ENCODE measurements around the gene NNT. TPM values are rescaled to one million over a fixed set of nuclear protein-coding genes. Genes with fewer than 3 reads are reported as not detected.

Gene NNT
- total RNA-seq, 4 donors from 2014 or later, result 21.9 to 93.0 (median 48.8) TPM

DNA sequence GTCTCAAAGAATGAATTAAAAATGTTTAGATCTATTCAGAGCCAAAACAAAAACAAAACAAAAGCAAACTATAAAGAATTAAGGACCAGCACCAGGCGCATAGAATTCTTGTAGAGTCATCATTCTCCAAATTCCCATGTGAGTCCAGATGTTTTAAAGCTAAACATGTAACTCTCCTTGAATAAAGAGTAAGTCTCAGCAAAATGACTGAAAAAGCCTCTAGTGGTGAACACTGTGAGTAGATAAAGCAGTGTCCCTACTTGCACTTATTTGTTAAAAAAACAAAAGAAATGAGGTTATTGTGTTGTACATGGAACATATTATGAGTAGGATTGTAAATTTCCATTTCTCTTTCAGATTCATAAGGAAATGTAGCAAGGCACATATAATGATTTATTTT, 44.0 kb downstream of the NNT start:
- TF ChIP-seq EP300 (IDR thresholded peaks at IDR 0.05; ENCODE audit: low read depth) (no peak), POLR2A (IDR thresholded peaks at IDR 0.05) (no peak), POLR2AphosphoS5 (IDR thresholded peaks at IDR 0.05) (no peak)
- TF ChIP-seq, protein P1, sequence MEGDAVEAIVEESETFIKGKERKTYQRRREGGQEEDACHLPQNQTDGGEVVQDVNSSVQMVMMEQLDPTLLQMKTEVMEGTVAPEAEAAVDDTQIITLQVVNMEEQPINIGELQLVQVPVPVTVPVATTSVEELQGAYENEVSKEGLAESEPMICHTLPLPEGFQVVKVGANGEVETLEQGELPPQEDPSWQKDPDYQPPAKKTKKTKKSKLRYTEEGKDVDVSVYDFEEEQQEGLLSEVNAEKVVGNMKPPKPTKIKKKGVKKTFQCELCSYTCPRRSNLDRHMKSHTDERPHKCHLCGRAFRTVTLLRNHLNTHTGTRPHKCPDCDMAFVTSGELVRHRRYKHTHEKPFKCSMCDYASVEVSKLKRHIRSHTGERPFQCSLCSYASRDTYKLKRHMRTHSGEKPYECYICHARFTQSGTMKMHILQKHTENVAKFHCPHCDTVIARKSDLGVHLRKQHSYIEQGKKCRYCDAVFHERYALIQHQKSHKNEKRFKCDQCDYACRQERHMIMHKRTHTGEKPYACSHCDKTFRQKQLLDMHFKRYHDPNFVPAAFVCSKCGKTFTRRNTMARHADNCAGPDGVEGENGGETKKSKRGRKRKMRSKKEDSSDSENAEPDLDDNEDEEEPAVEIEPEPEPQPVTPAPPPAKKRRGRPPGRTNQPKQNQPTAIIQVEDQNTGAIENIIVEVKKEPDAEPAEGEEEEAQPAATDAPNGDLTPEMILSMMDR (IDR thresholded peaks at IDR 0.05), result no peak
- no peak overlapping the region for H3K27ac ChIP-seq
- H3K4me3 ChIP-seq, result no peak overlapping the region
- no peaks in the 10 kb centered on the region for H3K27me3 ChIP-seq
- H3K4me1 ChIP-seq, result no peaks in the 10 kb centered on the region
- peaks cover 0 to 38% (median 18%) of the 10 kb centered on the region in 4 donors for H3K36me3 ChIP-seq
- no peaks in the 10 kb centered on the region for H3K9me3 ChIP-seq
- no peak for DNase-seq
- in situ Hi-C loops (cut with MboI; ENCODE audit: low pct_ligation_motif_present in 1 of 4, low pct_unique_long_range_greater_than_20kb in 1 of 4, low sequenced_read_pairs in 3 of 4) (no loop called here), intact Hi-C loops (cut with DNase I; ENCODE audit: low total_unique reads) (no loop called here)
- WGBS, 2 donors (ENCODE audit: low coverage in 1 of 2), result 78 to 88% methylated on average over 1 of the region's 1 CpG

DNA sequence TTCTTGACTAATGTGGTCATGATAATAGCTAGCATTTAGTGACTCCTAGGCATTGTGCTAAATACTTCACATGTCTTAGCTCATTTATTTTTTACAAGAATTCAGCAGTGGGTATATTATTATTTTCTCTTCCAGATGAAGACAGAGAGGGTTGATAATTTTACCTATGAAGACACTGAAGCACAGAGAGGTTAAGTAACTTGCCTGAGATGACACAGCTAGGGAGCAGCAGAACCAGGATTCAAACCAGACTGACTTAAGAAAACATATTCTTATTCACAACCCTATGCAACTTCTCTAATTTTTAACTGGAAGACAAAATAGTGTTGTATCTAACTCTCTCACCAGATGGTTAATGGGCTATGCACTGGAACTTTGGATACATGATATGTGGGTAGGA, 44.8 kb downstream of the NNT start:
- intact Hi-C loops (cut with DNase I; ENCODE audit: low total_unique reads), result no loop called here
- Histone ChIP-seq H3K36me3 (peaks cover 0 to 46% (median 18%) of the 10 kb centered on the region in 4 donors), H3K4me1 (no peaks in the 10 kb centered on the region), H3K27ac (no peak overlapping the region), H3K27me3 (no peaks in the 10 kb centered on the region), H3K4me3 (no peak overlapping the region), H3K9me3 (no peaks in the 10 kb centered on the region)
- TF ChIP-seq EP300 (IDR thresholded peaks at IDR 0.05; ENCODE audit: low read depth) (no peak), POLR2AphosphoS5 (IDR thresholded peaks at IDR 0.05) (no peak), POLR2A (IDR thresholded peaks at IDR 0.05) (no peak)
- TF ChIP-seq, protein P1 (IDR thresholded peaks at IDR 0.05), result no peak
- no peak for DNase-seq
- in situ Hi-C loops (cut with MboI; ENCODE audit: low pct_ligation_motif_present in 1 of 4, low pct_unique_long_range_greater_than_20kb in 1 of 4, low sequenced_read_pairs in 3 of 4), result no loop called here

DNA sequence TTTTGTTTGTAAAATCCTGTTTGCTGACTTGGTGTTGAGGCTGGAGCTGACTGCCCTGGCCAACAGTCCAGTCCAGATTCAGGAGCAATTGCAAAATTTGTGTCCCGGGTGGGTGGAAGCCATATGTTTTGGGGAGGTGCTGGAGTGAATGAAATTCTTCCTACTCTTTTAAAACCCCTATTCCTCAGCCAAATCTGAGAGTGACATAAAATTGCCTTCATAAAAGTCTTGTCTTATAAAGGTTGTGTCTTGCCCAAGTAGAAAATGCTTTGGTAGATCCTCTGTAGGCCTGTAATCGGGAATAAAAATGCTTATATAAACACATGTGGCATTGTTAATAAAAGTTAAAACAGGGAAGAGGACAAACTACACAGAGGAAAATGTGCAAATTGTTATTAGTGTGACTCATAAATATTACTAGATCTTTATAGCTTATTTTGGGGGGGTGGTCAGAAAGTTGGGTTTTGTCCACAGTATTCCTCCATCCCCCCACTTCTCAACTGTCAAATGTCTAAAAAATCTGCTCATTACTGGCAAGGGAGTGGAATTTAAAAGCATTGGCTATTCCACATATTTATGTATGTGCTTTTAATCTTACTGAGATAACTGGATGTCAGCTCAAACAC, 45.6 kb downstream of the NNT start:
- Histone ChIP-seq H3K9me3 (no peaks in the 10 kb centered on the region), H3K36me3 (peaks cover 0 to 52% (median 21%) of the 10 kb centered on the region in 4 donors), H3K27me3 (no peaks in the 10 kb centered on the region), H3K27ac (no peak overlapping the region), H3K4me1 (no peaks in the 10 kb centered on the region), H3K4me3 (no peak overlapping the region)
- 64 to 100% methylated on average over 1 to 2 of the region's 2 CpGs for WGBS, 2 donors (ENCODE audit: low coverage in 1 of 2)
- no peak for TF ChIP-seq EP300 (IDR thresholded peaks at IDR 0.05; ENCODE audit: low read depth)
- no peak for TF ChIP-seq POLR2AphosphoS5 (IDR thresholded peaks at IDR 0.05)
- TF ChIP-seq POLR2A (IDR thresholded peaks at IDR 0.05), result no peak
- TF ChIP-seq, protein P1 (IDR thresholded peaks at IDR 0.05), result no peak
- no peak for DNase-seq
- intact Hi-C loops (cut with DNase I; ENCODE audit: low total_unique reads), result no loop called here
- in situ Hi-C loops (cut with MboI; ENCODE audit: low pct_ligation_motif_present in 1 of 4, low pct_unique_long_range_greater_than_20kb in 1 of 4, low sequenced_read_pairs in 3 of 4), result no loop called here

GRCh38 chr5:43649256-43649655, 46.3 kb downstream of the NNT start:
- H3K4me3 ChIP-seq, result no peak overlapping the region
- in situ Hi-C loops (cut with MboI; ENCODE audit: low pct_ligation_motif_present in 1 of 4, low pct_unique_long_range_greater_than_20kb in 1 of 4, low sequenced_read_pairs in 3 of 4) (no loop called here), intact Hi-C loops (cut with DNase I; ENCODE audit: low total_unique reads) (no loop called here)
- no peak overlapping the region for H3K27ac ChIP-seq
- no peak for DNase-seq
- H3K4me1 ChIP-seq, result no peaks in the 10 kb centered on the region
- H3K36me3 ChIP-seq, result peaks cover 0 to 52% (median 22%) of the 10 kb centered on the region in 4 donors
- no peaks in the 10 kb centered on the region for H3K9me3 ChIP-seq
- TF ChIP-seq EP300 (IDR thresholded peaks at IDR 0.05; ENCODE audit: low read depth), result no peak
- no peak for TF ChIP-seq POLR2A (IDR thresholded peaks at IDR 0.05)
- no peak for TF ChIP-seq POLR2AphosphoS5 (IDR thresholded peaks at IDR 0.05)
- TF ChIP-seq, protein P1 (IDR thresholded peaks at IDR 0.05), result no peak
- 40 to 57% methylated on average over 1 to 2 of the region's 2 CpGs for whole genome bisulfite sequencing, 2 donors (ENCODE audit: low coverage in 1 of 2)
- no peaks in the 10 kb centered on the region for H3K27me3 ChIP-seq
